ENCODE results near the gene OR52R1.

GRCh38 chr11:4763096-4763495, 41.1 kb downstream of the OR52R1 start:
- TF ChIP-seq CTCF (IDR thresholded peaks at IDR 0.05) (no peak), POLR2A (IDR thresholded peaks at IDR 0.05) (no peak)

Data from adrenal gland (tissue), 5 donors.